GM23338 (cell line): ENCODE data around the gene DGCR6L. TPM values are rescaled to one million over a fixed set of nuclear protein-coding genes. Genes with fewer than 3 reads are reported as not detected.
"Not testable (repeated sequence)": the region's sequence is repeated elsewhere in the genome, so short reads cannot be mapped to it uniquely, and the experiment has no call there.

ENCODE experiments used
- ATAC-seq: fragments of 200-7000 bp; cut with Tn5 transposase; 3 replicates; pipeline ENCODE4 v1.9.1; 2020
- DNase-seq: peaks from one replicate; pipeline ENCODE4 v3.0.0-alpha.2; 2015; ENCODE audit warnings: low spot score
- H2AFZ ChIP-seq: fragments of 200-600 bp; sonication (generic); 2 replicates; pipeline ENCODE4 v1.8.0; 2016; ENCODE audit warnings: antibody characterized with exemption, mild to moderate bottlenecking, moderate library complexity
- H3F3A ChIP-seq: fragments of 200-600 bp; sonication (generic); replicated peaks from 2 replicates; pipeline ENCODE4 v1.8.0; 2017; ENCODE audit warnings: antibody characterized with exemption, mixed run types, low read depth
- H3K27ac ChIP-seq: fragments of 200-600 bp; sonication (generic); 2 replicates; pipeline ENCODE4 v1.6.1; 2016; ENCODE audit warnings: low read depth
- H3K27me3 ChIP-seq: fragments of 200-600 bp; sonication (generic); 2 replicates; pipeline ENCODE4 v1.8.0; 2016; ENCODE audit warnings: mild to moderate bottlenecking, mixed run types, moderate library complexity; ENCODE audit not compliant: insufficient read depth
- H3K36me3 ChIP-seq: fragments of 200-600 bp; sonication (generic); 2 replicates; pipeline ENCODE4 v1.8.0; 2016; ENCODE audit warnings: mild to moderate bottlenecking; ENCODE audit not compliant: insufficient read depth
- H3K4me1 ChIP-seq: fragments of 200-600 bp; sonication (generic); 2 replicates; pipeline ENCODE4 v1.8.0; 2016; ENCODE audit warnings: mild to moderate bottlenecking, moderate library complexity; ENCODE audit not compliant: insufficient read depth
- H3K4me2 ChIP-seq: fragments of 200-600 bp; sonication (generic); 2 replicates; pipeline ENCODE4 v1.7.1; 2017; ENCODE audit warnings: mixed run types
- H3K4me3 ChIP-seq: fragments of 200-600 bp; sonication (generic); 2 replicates; pipeline ENCODE4 v1.6.1; 2016; ENCODE audit warnings: mixed run types
- H3K79me2 ChIP-seq: fragments of 200-600 bp; sonication (generic); replicated peaks from 2 replicates; pipeline ENCODE4 v1.8.0; 2017; ENCODE audit warnings: mild to moderate bottlenecking; ENCODE audit not compliant: insufficient read depth
- H3K9me2 ChIP-seq: fragments of 200-600 bp; sonication (generic); 2 replicates; pipeline ENCODE4 v1.8.0; 2017; ENCODE audit not compliant: insufficient read depth
- H4K20me1 ChIP-seq: fragments of 200-600 bp; sonication (generic); replicated peaks from 2 replicates; pipeline ENCODE4 v1.8.0; 2017; ENCODE audit warnings: mild to moderate bottlenecking; ENCODE audit not compliant: insufficient read depth
- H3K27ac Mint-ChIP-seq: 2 replicates; pipeline ENCODE4 v1.8.0; 2020; ENCODE audit warnings: inconsistent platforms, mild to moderate bottlenecking, moderate library complexity, mixed read lengths
- H3K27me3 Mint-ChIP-seq: 3 replicates; pipeline ENCODE4 v1.8.0; 2022; ENCODE audit warnings: low read depth, mild to moderate bottlenecking, moderate library complexity, mixed read lengths, inconsistent platforms; ENCODE audit not compliant: insufficient read depth, poor library complexity
- H3K36me3 Mint-ChIP-seq: 3 replicates; pipeline ENCODE4 v1.8.0; 2021; ENCODE audit warnings: low read depth, mild to moderate bottlenecking, inconsistent platforms, moderate library complexity, mixed read lengths
- H3K4me1 Mint-ChIP-seq: 3 replicates; pipeline ENCODE4 v1.8.0; 2020; ENCODE audit warnings: mild to moderate bottlenecking, inconsistent platforms, mixed read lengths
- H3K4me3 Mint-ChIP-seq: 3 replicates; pipeline ENCODE4 v1.8.0; 2021; ENCODE audit warnings: moderate library complexity, mild to moderate bottlenecking, inconsistent platforms, mixed read lengths
- H3K9me3 Mint-ChIP-seq: 3 replicates; pipeline ENCODE4 v1.8.0; 2020; ENCODE audit warnings: moderate library complexity, mild to moderate bottlenecking, inconsistent platforms, mixed read lengths
- CREB1 ChIP-seq: fragments of 250-450 bp; sonication (Bioruptor Pico); IDR thresholded peaks from 2 replicates; pipeline ENCODE4 v1.5.0; 2020; ENCODE audit warnings: low read depth, mild to moderate bottlenecking, moderate library complexity
- CTCF ChIP-seq, 2 experiments: fragments of 200-600 bp in 1 of 2; sonication (generic) in 1 of 2; conservative IDR thresholded peaks; 2 replicates each; pipeline versions ENCODE4 v1.5.1 to v1.6.1; 2016 to 2017; ENCODE audit warnings: antibody characterized with exemption in 2 of 2, low read depth in 2 of 2, mild to moderate bottlenecking in 2 of 2, moderate library complexity in 1 of 2
- EZH2phosphoT487 ChIP-seq: fragments of 200-600 bp; sonication (generic); IDR thresholded peaks from one replicate; pipeline ENCODE4 v1.8.1; 2018; ENCODE audit warnings: antibody characterized with exemption; ENCODE audit not compliant: unreplicated experiment
- JUNB ChIP-seq: IDR thresholded peaks from one replicate; pipeline ENCODE4 v1.6.1; 2016; ENCODE audit warnings: antibody characterized with exemption; ENCODE audit not compliant: unreplicated experiment
- NANOG ChIP-seq: IDR thresholded peaks from 2 replicates; pipeline ENCODE4 v1.6.1; 2016; ENCODE audit warnings: antibody characterized with exemption, borderline replicate concordance
- POLR2AphosphoS5 ChIP-seq: IDR thresholded peaks from 2 replicates; pipeline ENCODE4 v1.6.1; 2016; ENCODE audit warnings: antibody characterized with exemption, low read depth
- REST ChIP-seq: IDR thresholded peaks from one replicate; pipeline ENCODE4 v1.6.1; 2018; ENCODE audit warnings: antibody characterized with exemption; ENCODE audit not compliant: unreplicated experiment
- STAT1 ChIP-seq: IDR thresholded peaks from one replicate; pipeline ENCODE4 v1.6.1; 2016; ENCODE audit warnings: antibody characterized with exemption; ENCODE audit not compliant: unreplicated experiment
- ZNF114 ChIP-seq: fragments of 250-450 bp; sonication (Bioruptor Pico); IDR thresholded peaks from 2 replicates; pipeline ENCODE4 v1.5.0; 2020; ENCODE audit warnings: mild to moderate bottlenecking, moderate library complexity
- ZNF331 ChIP-seq: fragments of 250-450 bp; sonication (Bioruptor Pico); IDR thresholded peaks from 2 replicates; pipeline ENCODE4 v1.5.0; 2020; ENCODE audit warnings: low read depth, mild to moderate bottlenecking, moderate library complexity
- ZNF462 ChIP-seq: fragments of 250-450 bp; sonication (Bioruptor Pico); IDR thresholded peaks from 2 replicates; pipeline ENCODE4 v1.5.0; 2020; ENCODE audit warnings: mild to moderate bottlenecking, moderate library complexity
- polyA plus RNA-seq: library from polyadenylated mRNA; unstranded; fragments of >200 nt; fragmentation: Nextera tagmentation; extraction: Ambion mirVana; gene quantifications from 2 replicates; pipeline ENCODE4 v1.2.1, GENCODE V29; 2016
- total RNA-seq: library from RNA; depleted of rRNA; stranded (reverse); fragments of >200 nt; shearing (Covaris generic); gene quantifications from 2 replicates; pipeline ENCODE4 v1.2.3, GENCODE V29; 2014

The DGCR6L gene
- total and polyA plus RNA-seq, 2 experiments from 2014 or later: 66.3 to 85.9 TPM

- no peak for ATAC-seq
- no peaks in the 10 kb centered on the region for H3K36me3 Mint-ChIP-seq
- no peaks in the 10 kb centered on the region for H3K9me3 Mint-ChIP-seq
- H3K27ac Mint-ChIP-seq: no peak overlapping the region
- Histone ChIP-seq H3F3A (no peaks in the 10 kb centered on the region), H3K9me2 (no peaks in the 10 kb centered on the region), H3K27me3 (no peaks in the 10 kb centered on the region), H3K4me2 (no peak overlapping the region), H3K4me3 (no peak overlapping the region), H2AFZ (no peak overlapping the region), H3K79me2 (no peaks in the 10 kb centered on the region), H3K4me1 (no peaks in the 10 kb centered on the region; the same call in 1 of the 2 replicates), H3K27ac (no peak overlapping the region), H3K36me3 (no peaks in the 10 kb centered on the region), H4K20me1 (no peaks in the 10 kb centered on the region)
- peaks cover 4% of the 10 kb centered on the region for H3K4me1 Mint-ChIP-seq
- TF ChIP-seq ZNF331 (CRISPR knock-in tag) (no peak), JUNB (no peak), STAT1 (no peak), CTCF (conservative IDR thresholded peaks at IDR 0.05; ENCODE audit: low read depth in 2 of 2) (no peak), ZNF114 (CRISPR knock-in tag) (no peak), REST (no peak), NANOG (no peak), POLR2AphosphoS5 (no peak), CREB1 (CRISPR knock-in tag) (no peak), ZNF462 (no peak), EZH2phosphoT487 (no peak)
- no peaks in the 10 kb centered on the region for H3K27me3 Mint-ChIP-seq
- H3K4me3 Mint-ChIP-seq: no peak overlapping the region
- no peak for DNase-seq
These were observed 40.2 kb downstream of the DGCR6L start for GRCh38 chr22:20279662-20280134.

GRCh38 chr22:20278726-20279490 lies 41.0 kb downstream of the DGCR6L start:
- not testable (repeated sequence) for H3K4me3 ChIP-seq, ATAC-seq, DNase-seq, H3K27me3 Mint-ChIP-seq, H3K36me3 ChIP-seq, H3K9me3 Mint-ChIP-seq, H3K27me3 ChIP-seq, H3K4me2 ChIP-seq, H3K27ac Mint-ChIP-seq, H3K4me1 ChIP-seq, H4K20me1 ChIP-seq, H3K9me2 ChIP-seq, H3K4me3 Mint-ChIP-seq, H3K79me2 ChIP-seq, H2AFZ ChIP-seq, H3F3A ChIP-seq, H3K27ac ChIP-seq, H3K4me1 Mint-ChIP-seq, H3K36me3 Mint-ChIP-seq
